Dedifferentiated amniotic fluid mesenchymal stem cell (primary cell): ENCODE data around the gene TAF13.

Experiments used
- DNase-seq: peaks from one replicate; pipeline ENCODE4 v3.0.0-alpha.2; 2016; ENCODE audit errors: extremely low spot score

The TAF13 gene, protein sequence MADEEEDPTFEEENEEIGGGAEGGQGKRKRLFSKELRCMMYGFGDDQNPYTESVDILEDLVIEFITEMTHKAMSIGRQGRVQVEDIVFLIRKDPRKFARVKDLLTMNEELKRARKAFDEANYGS

DNA sequence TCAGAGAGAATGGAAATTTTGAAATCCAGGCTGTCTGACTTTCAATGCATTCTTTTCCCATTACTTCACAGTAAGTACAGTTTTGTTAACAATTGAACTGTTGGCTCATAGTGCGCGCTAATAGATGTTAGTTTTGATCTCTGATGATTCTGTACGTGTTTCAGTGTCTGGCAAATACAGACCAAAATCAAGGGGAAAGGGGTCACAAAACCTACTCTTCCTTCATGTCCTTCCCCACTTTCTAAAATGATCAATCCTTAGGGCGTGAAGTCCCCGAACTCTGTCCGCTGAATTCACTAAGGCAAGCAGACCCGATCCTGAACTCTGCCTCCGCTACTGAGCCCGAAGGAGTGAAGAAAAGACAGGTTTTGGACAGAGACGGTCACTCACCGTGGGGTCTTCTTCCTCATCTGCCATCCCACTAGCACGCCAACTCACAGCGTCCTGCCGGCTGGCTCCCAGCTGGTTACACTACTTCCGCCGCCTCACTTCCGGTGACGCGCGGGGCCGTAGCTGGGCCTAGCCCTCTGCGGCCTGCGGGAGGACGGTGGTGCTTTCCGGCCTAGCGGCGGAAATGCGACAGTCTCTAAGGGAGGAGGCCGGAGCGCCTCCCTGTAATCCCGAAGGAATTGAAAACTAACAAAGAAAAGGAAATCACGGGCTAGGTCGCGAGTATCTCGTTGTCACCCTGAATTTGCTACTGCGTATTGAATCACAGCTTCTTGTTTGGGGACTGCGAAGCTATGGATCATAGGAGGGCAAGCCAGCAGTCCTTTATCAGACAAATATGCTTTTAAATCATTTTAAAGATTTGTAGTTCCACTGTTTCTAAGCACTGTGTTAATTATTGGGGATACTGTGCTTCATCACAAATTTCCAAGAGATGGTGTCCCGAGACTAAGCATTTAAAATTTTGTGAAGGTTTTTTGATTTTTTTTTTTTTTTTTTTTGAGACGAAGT is at the start of gene TAF13:
TSS of gene TAF13 (minus strand) at position 473 of the 960 bp plus-strand sequence. CDS start at position 417, 56 bp downstream.
- DNase-seq = peak; percentile 97

DNA sequence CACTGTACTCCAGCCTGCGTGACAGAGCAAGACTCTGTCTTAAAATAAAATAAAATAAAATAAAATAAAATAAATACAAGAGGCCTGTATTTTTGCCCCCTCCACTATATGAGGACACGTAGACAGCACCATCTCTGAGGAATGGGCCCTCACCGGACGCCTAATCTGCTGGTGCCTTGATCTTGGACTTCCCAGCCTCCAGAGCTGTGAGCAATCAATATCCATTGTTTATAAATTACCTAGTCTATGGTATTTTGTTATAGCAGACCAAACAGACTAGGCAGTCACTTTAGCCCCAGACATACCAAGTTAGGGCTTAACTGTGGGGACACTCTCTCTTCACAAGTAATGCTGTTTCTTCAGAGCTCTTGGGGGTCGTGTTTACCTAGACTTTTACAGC is 44.6 kb upstream of the TAF13 start:
- no peak for DNase-seq

DNA sequence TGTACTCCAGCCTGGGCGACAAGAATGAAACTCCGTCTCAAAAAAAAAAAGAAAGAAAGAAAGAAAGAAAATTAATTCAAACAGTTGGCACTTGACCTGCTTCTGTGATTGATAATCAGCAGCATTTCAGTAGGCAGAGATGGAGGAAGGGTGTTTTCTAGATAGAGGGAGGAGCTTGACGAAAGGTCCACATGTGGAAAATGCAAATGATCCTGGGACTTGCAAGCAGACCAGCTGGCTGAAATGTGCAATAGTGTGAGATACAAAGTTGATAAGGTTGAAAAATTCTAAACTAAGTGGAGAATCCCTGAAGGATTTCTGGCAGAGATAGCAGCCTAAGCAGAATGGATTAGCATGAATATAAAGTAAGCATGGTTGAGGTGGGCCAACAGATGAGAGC is 42.3 kb upstream of the TAF13 start:
- no peak for DNase-seq

DNA sequence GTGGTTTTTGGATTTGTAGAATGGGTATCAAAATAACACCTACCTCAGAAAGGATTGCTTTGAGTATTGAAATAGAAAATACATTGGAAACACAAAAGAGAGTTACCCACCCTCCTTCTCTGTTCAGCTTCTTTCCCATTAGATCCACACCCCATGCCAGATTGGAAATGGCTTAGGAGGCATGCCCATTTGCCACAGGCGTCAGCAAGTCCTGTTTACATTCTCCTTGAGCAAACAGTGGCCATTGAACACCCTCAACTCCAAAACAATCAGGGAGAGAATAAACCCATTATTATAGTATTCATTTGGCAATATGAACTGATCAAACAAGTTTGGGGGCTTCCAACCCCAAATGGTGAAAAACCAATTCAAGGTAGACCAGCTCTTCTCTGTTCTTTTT is 40.5 kb upstream of the TAF13 start:
- no peak for DNase-seq

DNA sequence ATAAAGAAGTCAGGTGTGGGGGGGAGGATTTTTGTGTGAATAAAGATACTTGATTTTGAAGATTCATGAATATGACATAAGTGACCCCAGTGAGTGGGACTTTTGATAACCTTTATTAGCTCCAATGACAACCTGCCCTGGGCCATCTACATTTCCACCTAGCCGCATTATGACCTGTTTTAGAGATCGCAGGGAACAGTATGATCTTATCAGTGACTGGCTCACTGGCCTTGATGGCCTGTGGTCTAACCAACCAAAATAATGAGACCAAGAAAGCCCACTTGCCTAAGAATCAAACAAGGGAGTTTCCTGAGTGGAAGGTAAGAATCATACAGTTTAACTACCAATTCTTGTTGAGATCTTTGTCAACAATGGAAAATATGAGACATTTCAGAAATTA is 39.9 kb upstream of the TAF13 start:
- no peak for DNase-seq

DNA sequence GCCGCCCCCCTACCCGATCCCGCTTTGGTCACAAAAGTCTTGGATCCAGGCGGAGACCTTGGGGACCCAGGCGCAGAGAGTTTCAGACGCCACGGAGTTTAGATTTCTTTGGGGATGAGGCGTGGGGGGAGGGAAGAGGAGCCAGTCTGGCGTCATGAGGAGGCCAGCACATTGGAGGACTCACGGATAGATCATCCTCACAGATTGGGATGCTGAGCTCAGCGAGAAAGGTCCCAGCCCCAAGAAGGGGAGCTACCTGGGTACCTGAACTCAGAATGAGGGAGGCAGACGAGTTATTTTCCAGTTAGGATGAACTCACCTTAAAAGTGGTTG is 38.5 kb upstream of the TAF13 start:
- DNase-seq = no peak

DNA sequence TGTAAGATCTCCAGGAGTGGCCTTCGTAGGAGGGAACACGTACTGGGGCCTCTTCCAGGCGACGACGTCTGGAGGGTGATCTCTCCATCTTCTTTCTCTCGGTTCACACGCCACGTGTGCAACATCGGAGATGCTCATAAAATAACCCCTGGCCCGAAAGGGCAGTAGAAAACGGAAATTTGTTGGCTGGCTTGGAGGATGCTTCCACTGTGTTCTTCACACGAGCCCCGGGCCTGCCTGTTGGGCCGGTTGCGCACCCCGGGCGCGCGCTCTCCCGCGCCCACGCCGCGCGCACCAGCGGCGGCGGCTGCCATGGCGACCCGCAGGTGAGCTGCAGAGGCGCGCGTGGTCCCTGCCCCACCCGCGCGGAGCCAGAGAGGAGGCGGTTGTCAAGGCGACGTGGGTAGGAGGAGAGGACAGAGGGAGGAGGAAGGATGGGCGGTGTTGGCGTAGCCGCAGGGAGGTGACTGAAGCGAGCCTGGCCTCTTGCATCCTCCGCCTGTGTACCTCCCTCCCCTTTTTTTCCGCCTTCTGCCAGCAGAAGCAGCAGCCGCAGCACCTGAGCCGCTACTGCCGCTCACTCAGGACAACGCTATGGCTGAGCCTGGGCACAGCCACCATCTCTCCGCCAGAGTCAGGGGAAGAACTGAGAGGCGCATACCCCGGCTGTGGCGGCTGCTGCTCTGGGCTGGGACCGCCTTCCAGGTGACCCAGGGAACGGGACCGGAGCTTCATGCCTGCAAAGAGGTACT is 38.0 kb upstream of the TAF13 start, which contains the start of gene ELAPOR1:
TSS of gene ELAPOR1 (plus strand) at position 526 of the 752 bp plus-strand sequence. CDS start at position 595, 69 bp downstream.
- DNase-seq = no peak

DNA sequence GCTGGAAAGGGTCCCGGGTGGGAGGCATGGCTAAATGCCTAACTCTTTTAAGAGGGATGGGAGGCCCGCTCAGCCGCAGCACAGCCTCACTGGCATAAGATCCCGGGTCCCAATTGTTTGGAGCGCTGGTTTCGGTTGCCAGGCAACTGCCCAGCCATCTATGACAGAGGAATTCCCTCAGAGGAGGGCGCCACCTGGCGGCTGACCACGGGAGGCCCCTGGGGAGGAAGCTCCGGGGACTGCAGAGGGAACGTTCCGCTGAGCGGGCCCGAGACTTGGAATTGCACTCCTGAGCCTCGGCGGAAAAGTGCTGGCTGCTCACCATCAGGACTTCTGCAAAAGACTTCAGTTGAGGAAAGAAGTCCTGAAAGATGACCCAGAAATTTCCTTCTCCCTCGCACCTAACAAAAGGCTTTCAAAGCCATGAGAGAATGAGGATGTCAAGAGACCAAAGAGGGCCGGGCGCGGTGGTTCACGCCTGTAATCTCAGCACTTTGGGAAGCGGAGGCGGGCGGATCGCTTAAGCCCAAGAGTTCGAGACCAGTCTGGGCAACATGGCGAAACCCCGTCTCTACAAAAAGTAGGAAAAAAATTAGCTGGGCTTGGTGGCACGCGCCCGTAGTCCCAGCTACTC is 37.0 kb upstream of the TAF13 start:
- peak; percentile 88 for DNase-seq

DNA sequence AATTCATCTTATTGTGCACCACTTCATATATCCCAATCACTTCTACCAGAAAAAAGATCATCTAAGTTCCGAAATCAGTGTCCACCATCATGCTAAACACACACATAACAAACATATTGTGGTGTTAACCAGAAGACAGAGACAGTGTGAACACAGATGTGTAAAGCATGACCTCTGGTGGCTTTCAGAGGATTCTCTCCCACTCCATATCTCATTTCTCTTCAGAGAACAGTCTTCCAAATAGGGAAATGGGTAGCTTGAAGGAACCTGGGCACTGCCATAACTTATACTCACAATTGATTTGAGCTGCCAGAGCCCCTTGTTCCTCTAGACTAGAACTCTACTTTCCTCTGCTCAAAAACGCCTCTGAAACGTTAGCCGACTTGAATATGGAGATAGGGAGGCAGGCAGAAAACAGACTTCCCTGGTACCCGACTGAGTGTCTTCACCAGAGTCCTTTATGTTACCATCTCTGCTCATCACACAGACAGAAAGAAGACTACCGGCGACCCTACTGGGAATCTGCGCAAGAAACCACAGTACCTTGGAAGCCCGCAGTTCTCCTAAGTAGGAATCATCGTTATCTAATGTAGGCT is 36.4 kb upstream of the TAF13 start:
- DNase-seq = no peak

DNA sequence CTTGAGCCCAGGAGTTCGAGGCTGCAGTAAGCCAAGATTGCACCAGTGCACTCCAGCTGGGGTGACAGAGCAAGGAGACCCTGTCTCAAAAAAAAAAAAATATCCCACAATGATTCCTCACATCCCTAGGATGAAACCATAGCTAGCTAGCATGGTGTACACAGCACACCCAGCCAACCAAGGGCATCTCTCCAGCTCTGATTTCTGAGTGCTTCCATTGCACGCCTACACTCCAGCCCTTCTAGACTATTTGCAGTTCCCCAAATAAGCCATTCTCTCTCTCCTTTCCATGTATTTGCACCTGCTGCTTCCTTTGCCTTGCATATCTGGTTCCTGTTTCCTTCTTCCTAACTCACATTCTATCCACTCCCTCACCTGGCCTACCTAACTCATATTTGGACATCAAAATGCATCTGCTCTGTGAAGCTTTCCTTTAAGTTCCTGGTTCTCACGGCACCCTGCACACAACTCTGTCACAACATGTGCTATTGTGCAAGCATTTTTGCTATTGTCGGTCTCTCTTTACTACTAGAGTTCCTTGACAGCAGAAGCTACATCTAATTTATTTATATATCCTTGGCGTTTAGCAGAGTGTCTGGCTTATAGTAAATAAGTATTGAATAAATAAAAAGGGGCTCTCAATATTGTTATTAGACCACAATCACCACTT is 35.7 kb upstream of the TAF13 start:
- no peak for DNase-seq

DNA sequence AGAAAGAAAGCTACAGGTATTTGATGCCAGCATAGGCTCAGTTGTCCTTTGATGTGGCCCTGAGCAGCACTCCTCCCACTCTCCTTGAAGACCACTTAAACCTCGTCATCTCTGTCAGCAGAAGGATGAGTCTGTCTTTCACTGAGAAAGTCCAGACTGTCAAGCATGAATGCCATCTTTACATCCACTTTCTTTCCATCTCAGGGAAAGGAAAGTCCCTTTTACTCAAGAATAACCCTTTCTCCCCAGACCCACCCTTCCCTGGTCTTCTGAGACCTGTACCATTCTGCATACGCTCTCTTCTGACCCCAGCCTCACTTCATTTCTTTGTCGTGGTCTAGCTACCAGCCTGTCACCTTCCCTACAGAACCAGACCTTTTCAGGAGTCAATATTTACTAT is 34.1 kb upstream of the TAF13 start:
- DNase-seq = no peak

DNA sequence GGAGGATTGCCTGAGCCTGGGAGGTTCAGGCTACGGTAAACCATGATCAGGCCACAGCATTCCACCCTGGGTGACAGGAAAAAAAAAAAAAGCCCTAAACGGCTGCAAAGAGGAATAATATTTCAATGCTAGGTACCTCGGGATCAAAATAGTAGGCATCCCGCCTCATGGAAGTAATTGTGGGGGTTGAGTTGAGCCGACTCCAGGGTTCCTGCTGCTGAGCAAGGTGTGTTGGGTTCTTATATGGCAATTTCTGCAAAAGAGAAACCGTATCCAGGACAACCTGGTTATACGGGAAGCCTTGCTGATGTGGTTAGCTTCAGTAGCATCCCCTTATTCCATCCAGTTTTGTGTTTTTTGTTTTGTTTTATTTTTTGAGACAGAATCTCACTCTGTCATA is 32.0 kb upstream of the TAF13 start:
- DNase-seq = no peak

DNA sequence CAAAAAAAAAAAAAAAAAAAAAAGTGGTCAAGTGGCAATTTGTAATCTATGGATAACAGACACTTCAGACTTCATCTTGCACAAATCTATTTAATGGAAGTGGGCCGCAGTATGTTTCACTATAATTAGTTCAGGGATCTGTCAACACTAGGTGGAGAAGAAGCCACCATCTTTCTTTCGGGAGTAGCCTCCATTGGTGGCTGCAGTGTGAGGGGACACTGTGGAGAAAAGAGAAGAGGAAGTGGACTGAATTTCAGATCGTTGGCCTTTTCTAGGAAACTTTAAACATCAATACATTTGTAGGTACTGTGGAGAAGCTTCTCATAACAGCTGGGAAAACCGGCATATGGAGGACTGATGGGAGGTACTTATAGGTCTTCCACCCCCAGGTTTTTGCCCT is 30.1 kb upstream of the TAF13 start:
- DNase-seq = no peak

DNA sequence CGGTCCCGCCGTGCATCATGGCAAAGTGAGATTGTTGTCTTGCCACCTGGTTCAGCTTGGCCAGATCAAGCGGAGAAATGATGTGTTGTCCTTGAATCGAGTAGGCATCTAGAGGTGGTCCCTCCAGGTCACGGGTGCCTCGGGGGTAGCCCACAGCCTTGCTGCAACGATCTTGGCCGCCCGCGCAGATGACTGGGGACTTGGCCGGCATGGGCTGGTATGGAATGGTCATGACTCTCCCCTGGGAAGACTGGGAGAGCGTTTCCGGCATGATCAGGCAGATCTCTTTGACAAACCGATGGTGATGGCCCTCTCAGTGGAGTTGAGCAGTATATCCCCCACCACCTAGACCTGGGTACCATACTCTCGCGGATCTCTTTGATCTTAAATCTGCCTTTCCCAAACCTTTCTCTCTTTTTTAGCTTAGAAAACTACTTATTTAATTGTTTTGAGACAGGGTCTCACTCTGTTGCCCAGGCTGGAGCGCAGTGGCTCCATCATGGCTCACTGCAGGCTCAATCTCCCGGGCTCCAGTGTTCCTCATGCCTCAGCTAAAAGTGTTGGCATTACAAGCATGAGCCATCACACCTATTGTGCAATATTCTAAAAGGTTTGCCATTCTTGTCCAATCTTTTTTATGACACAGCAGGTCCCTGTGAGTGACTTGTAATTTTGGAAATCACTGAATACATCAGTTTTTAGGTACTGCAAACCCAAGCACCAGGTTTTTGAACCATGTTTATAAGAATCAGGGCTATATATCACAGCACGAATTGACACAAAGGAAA is 28.8 kb upstream of the TAF13 start:
- DNase-seq = no peak

DNA sequence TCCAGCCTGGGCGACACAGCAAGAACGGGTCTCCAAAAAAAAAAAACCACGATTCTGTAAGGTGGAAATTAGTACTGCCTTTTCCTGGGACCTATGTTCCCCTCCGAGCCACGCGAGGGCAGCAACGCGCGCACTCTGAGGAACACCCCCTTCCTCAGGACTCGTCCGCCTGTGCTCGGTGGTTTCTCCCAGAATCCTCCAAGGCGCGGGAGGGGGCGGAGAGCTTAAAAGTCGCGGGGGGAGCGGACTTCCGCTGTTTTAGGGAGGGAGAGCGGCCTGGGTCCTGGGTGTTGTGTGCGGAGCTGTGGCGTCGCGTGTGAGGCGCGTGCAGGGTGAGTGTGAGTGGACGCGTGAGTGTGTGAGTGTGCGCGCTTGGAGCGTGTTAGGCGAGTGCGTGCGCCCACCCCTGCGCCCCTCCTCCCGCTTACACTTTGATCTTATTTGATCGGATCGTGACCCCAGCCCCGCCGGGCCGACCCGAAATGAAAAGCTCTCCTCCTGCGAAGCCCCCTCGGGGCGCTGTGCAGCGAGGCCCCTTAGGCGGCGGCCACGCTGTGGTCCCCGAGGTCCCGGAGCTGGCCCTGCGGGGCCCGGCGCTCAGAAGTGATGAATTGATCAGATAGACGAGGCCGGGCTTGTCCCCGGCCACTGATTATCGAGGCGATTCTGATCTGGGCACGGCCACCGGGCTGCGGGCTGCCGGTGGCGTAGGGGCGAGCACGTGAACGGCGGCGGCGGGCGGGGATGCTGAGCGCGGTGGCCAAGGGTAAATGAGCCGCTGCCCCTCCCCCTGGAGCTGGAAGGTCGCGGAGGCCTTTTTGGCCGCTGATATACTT is 24.4 kb upstream of the TAF13 start:
- peak; percentile 98 for DNase-seq

DNA sequence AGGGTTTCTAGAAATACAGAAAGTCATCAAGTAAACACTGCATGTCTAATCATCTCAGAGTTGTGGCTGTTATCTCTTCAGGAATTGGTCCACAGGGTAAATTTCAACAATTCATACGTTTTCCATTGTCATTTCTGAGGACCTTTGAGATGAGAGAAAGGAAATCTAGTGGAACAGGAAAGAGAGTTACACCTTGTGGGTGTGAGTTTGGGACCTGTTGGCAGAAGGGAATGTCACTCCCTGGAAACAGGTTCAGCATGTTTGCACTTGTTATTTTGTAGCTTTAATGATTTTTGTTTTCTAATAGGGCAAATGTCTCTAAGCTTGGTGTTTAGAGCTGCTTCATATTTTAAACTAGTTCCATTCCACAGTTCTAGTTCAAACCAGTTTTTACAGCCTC is 20.3 kb upstream of the TAF13 start:
- no peak for DNase-seq

DNA sequence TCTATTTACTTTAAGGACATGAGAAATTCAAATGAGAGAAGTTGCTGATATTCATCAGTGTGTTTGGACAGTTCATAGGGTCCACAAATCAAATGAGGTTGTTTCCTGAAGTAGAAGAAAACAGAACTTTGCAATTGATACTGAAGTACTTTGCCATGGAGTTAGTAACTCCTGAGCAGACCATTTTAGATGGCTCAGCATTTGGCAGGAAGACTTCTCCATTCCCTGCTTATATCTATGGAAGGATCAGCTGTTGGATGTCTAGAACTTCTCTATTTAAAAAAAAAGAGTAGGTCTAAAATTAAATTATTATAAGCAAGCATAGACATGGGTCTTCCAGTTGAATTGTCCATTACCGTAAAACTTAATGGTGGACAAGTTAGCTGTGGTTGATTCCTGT is 19.8 kb upstream of the TAF13 start:
- no peak for DNase-seq

DNA sequence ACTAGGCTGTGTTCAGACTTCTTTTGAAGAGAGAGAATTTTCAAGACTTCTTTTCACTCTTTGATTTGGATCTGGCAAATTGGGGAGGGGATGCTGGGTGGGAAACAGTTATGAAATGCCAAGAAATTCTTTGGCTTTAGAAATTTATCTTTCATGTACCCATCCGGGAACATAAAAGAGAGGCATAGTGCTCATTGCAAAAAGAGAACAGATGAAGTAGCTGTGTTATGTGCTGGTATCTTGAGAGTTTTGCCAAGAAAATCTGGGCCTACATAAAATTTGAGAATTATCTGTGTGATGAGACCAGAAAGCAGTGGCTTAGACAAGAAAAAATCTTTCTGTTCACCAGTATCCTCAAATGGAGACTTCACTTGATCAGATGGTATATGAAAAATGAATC is 19.1 kb upstream of the TAF13 start:
- no peak for DNase-seq

DNA sequence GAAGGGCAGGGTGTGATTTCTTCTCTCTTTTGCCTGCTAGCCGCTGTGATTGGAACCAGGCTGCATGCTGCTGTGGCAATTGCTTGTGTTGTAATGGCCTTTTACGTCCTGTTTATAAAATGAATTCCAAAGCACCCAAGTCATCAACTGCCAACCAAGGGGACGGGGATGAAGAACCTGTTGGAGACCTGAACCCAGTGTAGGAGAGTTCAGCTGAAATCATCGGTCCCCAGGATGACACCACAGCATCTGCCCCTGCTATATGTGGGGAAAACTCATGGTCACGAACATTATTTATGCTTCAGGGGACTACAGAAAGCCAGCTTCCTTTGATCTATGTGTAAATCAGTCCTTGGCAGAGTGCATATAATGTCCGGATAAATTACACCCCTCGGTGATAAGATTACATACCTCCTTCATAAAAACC is 18.6 kb upstream of the TAF13 start:
- no peak for DNase-seq

DNA sequence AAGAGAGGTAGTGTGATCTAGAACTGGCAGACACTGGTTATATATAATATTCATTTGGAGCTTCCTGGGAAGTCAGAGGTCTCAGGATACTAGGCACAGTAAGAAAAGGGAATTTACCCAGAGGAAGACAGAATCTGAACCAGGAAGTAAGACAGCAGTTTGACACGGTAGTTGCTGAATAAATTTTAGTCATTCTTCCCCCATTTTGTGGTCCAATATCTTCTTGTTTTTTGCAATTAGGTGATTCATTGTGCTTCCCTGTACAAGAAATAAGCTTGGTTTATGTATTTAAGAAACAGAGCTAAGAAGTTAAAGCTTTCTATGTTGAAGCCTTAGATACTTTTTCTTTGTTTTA is 16.0 kb upstream of the TAF13 start:
- DNase-seq = peak; percentile 22
